GM10266 (cell line): Measurements from ENCODE around the gene GDAP2.

Experiments used
- DNase-seq: peaks from one replicate; pipeline ENCODE4 v3.0.0; 2012; ENCODE audit errors: extremely low spot score
- CTCF ChIP-seq: IDR thresholded peaks from 2 replicates; pipeline ENCODE4 v1.5.1; 2012; ENCODE audit warnings: mild to moderate bottlenecking, low read depth; ENCODE audit not compliant: control insufficient read depth, insufficient read depth; ENCODE audit errors: missing control alignments

GDAP2 gene

GRCh38 chr1:117821382-117821755 is 108.1 kb downstream of the GDAP2 start:
- DNase-seq: no peak
- TF ChIP-seq CTCF: no peak

GRCh38 chr1:117820694-117821381 is 108.6 kb downstream of the GDAP2 start:
- DNase-seq: no peak
- no peak for TF ChIP-seq CTCF

GRCh38 chr1:117820096-117820495 is 109.3 kb downstream of the GDAP2 start:
- no peak for DNase-seq
- TF ChIP-seq CTCF: no peak

DNA sequence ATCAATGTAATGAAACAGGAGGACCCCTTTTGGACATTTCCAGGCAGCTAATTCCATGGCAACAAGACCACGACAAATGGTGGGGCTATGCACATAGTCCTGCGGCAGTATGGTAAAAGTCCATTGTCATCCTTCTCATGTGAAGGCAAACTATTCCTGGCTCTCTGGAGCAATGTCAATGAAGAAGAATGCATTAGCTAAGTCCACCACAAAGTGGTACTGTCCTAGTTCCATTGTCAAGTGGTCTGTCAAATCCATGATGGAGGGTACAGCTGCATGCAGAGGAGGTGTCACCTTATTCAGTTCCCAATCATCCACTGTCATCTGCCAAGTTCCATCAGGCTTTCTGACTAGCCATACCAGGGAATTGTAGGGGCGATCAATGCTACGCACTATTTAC is 110.1 kb downstream of the GDAP2 start:
- DNase-seq: no peak
- TF ChIP-seq CTCF: no peak

- DNase-seq: no peak
Measured at GRCh38 chr1:117818456-117818855, 111.0 kb downstream of the GDAP2 start.

GRCh38 chr1:117817629-117818028 is 111.8 kb downstream of the GDAP2 start:
- no peak for TF ChIP-seq CTCF
- no peak for DNase-seq

More at GRCh38 chr1:117818456-117818855, 111.0 kb downstream of the GDAP2 start:
- no peak for TF ChIP-seq CTCF

GRCh38 chr1:117815926-117816325 is 113.5 kb downstream of the GDAP2 start:
- no peak for DNase-seq
- no peak for TF ChIP-seq CTCF
